B cell (primary cell): ENCODE data around the gene DPH3. TPM values are rescaled to one million over a fixed set of nuclear protein-coding genes. Genes with fewer than 3 reads are reported as not detected.

ENCODE experiments used
- ATAC-seq: fragments of 200-7000 bp; cut with Tn5 transposase; one replicate; pipeline ENCODE4 v1.10.0; 2021; ENCODE audit warnings: low read depth, mild to moderate bottlenecking, moderate number of reproducible peaks, moderate library complexity
- CTCF ChIA-PET: fragments of 350-600 bp; sonication (Branson Sonifier 250); formaldehyde crosslinking; loops from one replicate; lab custom pipeline; 2021; ENCODE audit warnings: antibody characterized with exemption, inconsistent platforms; lab: Charles Lee
- POLR2A ChIA-PET: fragments of 350-600 bp; sonication (Branson Sonifier 250); formaldehyde crosslinking; loops from one replicate; lab custom pipeline; 2021; ENCODE audit warnings: antibody characterized with exemption; lab: Charles Lee
- DNase-seq: peaks from one replicate; pipeline ENCODE4 v3.0.0; 2013
- H2AFZ ChIP-seq: 2 replicates; pipeline ENCODE4 v1.6.1; 2012; ENCODE audit warnings: mild to moderate bottlenecking, low read depth, low read length; ENCODE audit not compliant: insufficient read depth, poor library complexity, severe bottlenecking
- H3K27ac ChIP-seq, 2 donors: 1 replicate in 1 of 2; 2 replicates in 1 of 2; pipeline ENCODE4 v1.5.1; 2012 to 2013; ENCODE audit warnings: low read length in 2 of 2, mild to moderate bottlenecking in 2 of 2, moderate library complexity in 1 of 2
- H3K27me3 ChIP-seq, 4 experiments: fragments of 200-600 bp in 1 of 4; sonication (generic) in 1 of 4; replicated peaks in 1 of 4; 1 replicate in 2 of 4; 2 replicates in 2 of 4; pipeline versions ENCODE4 v1.6.1 to v1.7.0; 2013 to 2016; ENCODE audit warnings: low read length in 3 of 4, mild to moderate bottlenecking in 2 of 4, mixed read lengths in 1 of 4, moderate library complexity in 1 of 4; ENCODE audit not compliant: insufficient read depth in 4 of 4, control insufficient read depth in 3 of 4; ENCODE audit errors: control extremely low read depth in 1 of 4
- H3K36me3 ChIP-seq, 2 experiments: replicated peaks in 1 of 2; 1 replicate in 1 of 2; 2 replicates in 1 of 2; pipeline versions ENCODE4 v1.6.1 to v1.7.1; 2013; ENCODE audit warnings: low read length in 1 of 2; ENCODE audit not compliant: insufficient read depth in 2 of 2, control insufficient read depth in 1 of 2; ENCODE audit errors: control extremely low read depth in 1 of 2, extremely low read depth in 1 of 2
- H3K4me1 ChIP-seq, 2 donors: fragments of 200-600 bp in 1 of 2; sonication (generic) in 1 of 2; 1 replicate in 1 of 2; 2 replicates in 1 of 2; pipeline versions ENCODE4 v1.5.1 to v1.6.1; 2013 to 2017; ENCODE audit warnings: low read length in 2 of 2; ENCODE audit not compliant: control insufficient read depth in 2 of 2, insufficient read depth in 2 of 2
- H3K4me2 ChIP-seq: replicated peaks from 2 replicates; pipeline ENCODE3; 2012; ENCODE audit warnings: mild to moderate bottlenecking, low read depth, low read length; ENCODE audit not compliant: poor library complexity, severe bottlenecking
- H3K4me3 ChIP-seq, 5 experiments: fragments of 200-600 bp in 1 of 5; sonication (generic) in 1 of 5; 1 replicate in 3 of 5; 2 replicates in 2 of 5; pipeline versions ENCODE4 v1.5.1 to v1.7.0; 2011 to 2016; ENCODE audit warnings: low read length in 4 of 5, mild to moderate bottlenecking in 4 of 5, low read depth in 2 of 5, control low read depth in 1 of 5, moderate library complexity in 1 of 5; ENCODE audit not compliant: insufficient read depth in 1 of 5; ENCODE audit errors: control extremely low read depth in 1 of 5, extremely low read depth in 1 of 5
- H3K79me2 ChIP-seq: fragments of 200-600 bp; sonication (generic); one replicate; pipeline ENCODE4 v1.6.0; 2016; ENCODE audit warnings: low read length; ENCODE audit not compliant: control insufficient read depth, insufficient read depth
- H3K9ac ChIP-seq: fragments of 200-600 bp; sonication (generic); 2 replicates; pipeline ENCODE4 v1.6.1; 2017; ENCODE audit warnings: mild to moderate bottlenecking, low read length, moderate library complexity
- H3K9me3 ChIP-seq, 3 donors: one replicate each; pipeline versions ENCODE4 v1.6.1 to v1.7.1; 2013; ENCODE audit warnings: low read length in 2 of 3; ENCODE audit not compliant: control insufficient read depth in 2 of 3, insufficient read depth in 1 of 3; ENCODE audit errors: control extremely low read depth in 1 of 3
- H4K20me1 ChIP-seq: 2 replicates; pipeline ENCODE4 v1.6.0; 2012; ENCODE audit warnings: mild to moderate bottlenecking, low read length; ENCODE audit not compliant: insufficient read depth, control insufficient read depth, poor library complexity, severe bottlenecking
- H3K27ac Mint-ChIP-seq: one replicate; pipeline ENCODE4 v1.8.0; 2021; ENCODE audit warnings: mixed read lengths
- H3K27me3 Mint-ChIP-seq: one replicate; pipeline ENCODE4 v1.8.0; 2021; ENCODE audit warnings: mixed read lengths
- H3K4me1 Mint-ChIP-seq: one replicate; pipeline ENCODE4 v1.8.0; 2021; ENCODE audit warnings: mixed read lengths
- H3K4me3 Mint-ChIP-seq: one replicate; pipeline ENCODE4 v1.8.0; 2021; ENCODE audit warnings: mixed read lengths
- H3K9me3 Mint-ChIP-seq: one replicate; pipeline ENCODE4 v1.8.0; 2022; ENCODE audit warnings: mixed read lengths; ENCODE audit not compliant: insufficient read depth
- EZH2 ChIP-seq: IDR thresholded peaks from 2 replicates; pipeline ENCODE4 v1.6.1; 2012; ENCODE audit warnings: borderline replicate concordance, low read depth, mild to moderate bottlenecking, moderate library complexity, low read length; ENCODE audit not compliant: insufficient read depth, poor library complexity, severe bottlenecking
- WGBS: methylation state at CpG from one replicate; pipeline ENCODE4 v1.1.5; 2013; ENCODE audit warnings: missing lambda C conversion rate; ENCODE audit not compliant: insufficient coverage; 5-methylcytosine and 5-hydroxymethylcytosine counted together
- intact Hi-C: fragments of 100-400 bp; cut with micrococcal nuclease; formaldehyde crosslinking; loops from one replicate; pipeline ENCODE4 v1.10.0; 2022
- polyA plus RNA-seq: library from polyadenylated mRNA; depleted of rRNA; stranded (reverse); fragments of >200 nt; gene quantifications from 2 replicates; pipeline ENCODE4 v1.2.3, GENCODE V29; 2012
- total RNA-seq, 2 donors: library from RNA; stranded (reverse); fragments of 120-200 nt in 1 of 2; gene quantifications; 1 replicate in 1 of 2; 2 replicates in 1 of 2; pipeline versions ENCODE4 v1.2.3 to v1.2.4, GENCODE V29; 2013 to 2022
- TF ChIP-seq, protein P1 (sequence below): fragments of 200-600 bp; IDR thresholded peaks from one replicate; pipeline ENCODE4 v1.8.0; 2022; ENCODE audit warnings: antibody characterized with exemption, mild to moderate bottlenecking

DPH3 gene
- total and polyA plus RNA-seq, 2 donors (not counting 1 experiment from before 2014, with no cell fraction given): 7.4 to 12.9 TPM

DNA sequence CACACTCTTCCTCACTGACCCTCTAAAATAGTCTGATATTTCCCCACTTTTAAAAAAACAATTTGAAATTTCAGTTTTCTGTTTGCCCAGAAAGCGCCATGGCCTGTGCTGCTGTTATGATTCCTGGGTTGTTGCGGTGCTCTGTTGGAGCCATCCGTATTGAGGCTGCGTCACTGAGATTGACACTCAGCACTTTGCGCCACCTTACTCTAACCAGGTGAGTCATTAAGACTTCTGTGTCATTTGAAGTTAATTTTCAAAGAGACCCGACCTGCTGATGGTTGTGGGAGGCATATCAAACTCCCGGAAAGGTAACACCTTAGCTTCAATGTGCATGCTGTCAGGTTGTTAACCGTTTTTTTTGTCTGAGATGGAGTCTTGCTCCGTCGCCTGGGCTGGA, 6.1 kb upstream of the DPH3 start:
- H3K4me1 ChIP-seq: peaks cover 2% of the 10 kb centered on the region in 2 donors
- H3K4me1 Mint-ChIP-seq: peaks cover 10% of the 10 kb centered on the region
- no peak overlapping the region for H3K4me3 ChIP-seq
- no peak overlapping the region for H3K27ac ChIP-seq
- POLR2A ChIA-PET: no interaction called here
- peaks cover 29% of the 10 kb centered on the region for H3K79me2 ChIP-seq
- ATAC-seq (no peak), DNase-seq (no peak)
- H3K27ac Mint-ChIP-seq: no peak overlapping the region
- no peak overlapping the region for H3K4me2 ChIP-seq
- no peaks in the 10 kb centered on the region for H3K9me3 ChIP-seq
- H3K36me3 ChIP-seq: peaks cover 9 to 12% of the 10 kb centered on the region in 2 experiments
- H3K4me3 Mint-ChIP-seq: no peak overlapping the region
- intact Hi-C loops: no loop called here
- no peaks in the 10 kb centered on the region for H3K27me3 ChIP-seq
- H3K9ac ChIP-seq: no peak overlapping the region
- TF ChIP-seq, protein P1, sequence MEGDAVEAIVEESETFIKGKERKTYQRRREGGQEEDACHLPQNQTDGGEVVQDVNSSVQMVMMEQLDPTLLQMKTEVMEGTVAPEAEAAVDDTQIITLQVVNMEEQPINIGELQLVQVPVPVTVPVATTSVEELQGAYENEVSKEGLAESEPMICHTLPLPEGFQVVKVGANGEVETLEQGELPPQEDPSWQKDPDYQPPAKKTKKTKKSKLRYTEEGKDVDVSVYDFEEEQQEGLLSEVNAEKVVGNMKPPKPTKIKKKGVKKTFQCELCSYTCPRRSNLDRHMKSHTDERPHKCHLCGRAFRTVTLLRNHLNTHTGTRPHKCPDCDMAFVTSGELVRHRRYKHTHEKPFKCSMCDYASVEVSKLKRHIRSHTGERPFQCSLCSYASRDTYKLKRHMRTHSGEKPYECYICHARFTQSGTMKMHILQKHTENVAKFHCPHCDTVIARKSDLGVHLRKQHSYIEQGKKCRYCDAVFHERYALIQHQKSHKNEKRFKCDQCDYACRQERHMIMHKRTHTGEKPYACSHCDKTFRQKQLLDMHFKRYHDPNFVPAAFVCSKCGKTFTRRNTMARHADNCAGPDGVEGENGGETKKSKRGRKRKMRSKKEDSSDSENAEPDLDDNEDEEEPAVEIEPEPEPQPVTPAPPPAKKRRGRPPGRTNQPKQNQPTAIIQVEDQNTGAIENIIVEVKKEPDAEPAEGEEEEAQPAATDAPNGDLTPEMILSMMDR: no peak
- no peak for TF ChIP-seq EZH2
- H2AFZ ChIP-seq: no peak overlapping the region
- no peaks in the 10 kb centered on the region for H3K27me3 Mint-ChIP-seq
- 98% methylated on average over 10 of the region's 10 CpGs for WGBS
- CTCF ChIA-PET: interaction anchor here (6.3 to 7.6 kb wide), 2 partner anchors 20 to 282 kb away, joined by 76 read pairs; no protein-coding TSS in a partner anchor
- no peaks in the 10 kb centered on the region for H3K9me3 Mint-ChIP-seq
- H4K20me1 ChIP-seq: peaks cover 5% of the 10 kb centered on the region

DNA sequence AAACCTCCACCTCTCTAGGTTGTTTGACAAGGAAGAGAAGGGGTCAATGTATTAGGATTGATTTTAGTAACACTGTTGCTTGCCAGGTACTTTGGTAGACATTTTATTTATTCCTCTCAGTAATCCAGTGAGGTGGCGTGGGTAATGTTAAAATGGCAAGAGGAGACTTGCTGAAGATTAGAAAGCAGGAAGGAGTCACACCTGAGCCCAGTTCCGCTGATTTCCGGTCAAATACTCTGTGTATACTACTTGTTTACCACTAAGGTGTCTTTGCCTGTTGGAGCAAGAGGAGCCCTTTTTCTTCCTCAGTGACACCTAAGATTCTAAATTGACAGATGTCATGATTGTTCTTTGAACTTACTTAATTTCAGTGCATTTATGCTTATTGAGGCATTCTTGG, 2.0 kb upstream of the DPH3 start:
- peaks cover 25% of the 10 kb centered on the region for H3K4me1 Mint-ChIP-seq
- H3K4me1 ChIP-seq: peaks cover 12 to 13% of the 10 kb centered on the region in 2 donors
- no peaks in the 10 kb centered on the region for H3K27me3 Mint-ChIP-seq
- no peak for TF ChIP-seq EZH2
- no peaks in the 10 kb centered on the region for H3K27me3 ChIP-seq
- H3K9ac ChIP-seq: no peak overlapping the region
- no peak overlapping the region for H3K4me3 ChIP-seq
- H3K4me2 ChIP-seq: no peak overlapping the region
- no peak overlapping the region for H3K27ac Mint-ChIP-seq
- peak overlapping the region; percentile 8 for H3K4me3 Mint-ChIP-seq
- intact Hi-C loops: loop anchor here (5.0 to 10.0 kb wide), 3 partner anchors 106 to 966 kb away; partner anchors contain the start of genes EAF1 and METTL6
- H4K20me1 ChIP-seq: peaks cover 5% of the 10 kb centered on the region
- ATAC-seq: no peak
- no CpG with 5 or more reads among the region's 3 CpGs for WGBS
- peaks cover 8 to 9% of the 10 kb centered on the region in 2 experiments for H3K36me3 ChIP-seq
- no peak for DNase-seq
- H3K27ac ChIP-seq: no peak overlapping the region
- H3K9me3 Mint-ChIP-seq: no peaks in the 10 kb centered on the region
- no peak overlapping the region for H2AFZ ChIP-seq
- ChIA-PET POLR2A (no interaction called here), CTCF (interaction anchor here (6.3 to 7.6 kb wide), 2 partner anchors 24 to 286 kb away, joined by 76 read pairs; no protein-coding TSS in a partner anchor)
- H3K79me2 ChIP-seq: peaks cover 56% of the 10 kb centered on the region
- no peaks in the 10 kb centered on the region for H3K9me3 ChIP-seq
